CD8-positive, alpha-beta memory T cell (primary cell): ENCODE measurements around the gene TJP2. TPM values are rescaled to one million over a fixed set of nuclear protein-coding genes. Genes with fewer than 3 reads are reported as not detected.

Experiments used
- CTCF ChIA-PET: fragments of 350-600 bp; sonication (Branson Sonifier 250); formaldehyde crosslinking; loops from one replicate; lab custom pipeline; 2021; ENCODE audit warnings: antibody characterized with exemption; lab: Charles Lee
- POLR2A ChIA-PET: fragments of 350-600 bp; sonication (Branson Sonifier 250); formaldehyde crosslinking; loops from one replicate; lab custom pipeline; 2021; ENCODE audit warnings: antibody characterized with exemption; lab: Charles Lee
- DNase-seq, 5 donors: peaks; one replicate each; pipeline versions ENCODE4 v3.0.0 to v3.0.0-alpha.2; 2020 to 2022; ENCODE audit warnings: mixed read lengths in 1 of 5
- H3K27ac ChIP-seq: one replicate; pipeline ENCODE4 v1.7.0; 2013; ENCODE audit warnings: low read depth, mild to moderate bottlenecking, low read length, moderate library complexity
- H3K27me3 ChIP-seq: 2 replicates; pipeline ENCODE4 v1.7.0; 2013; ENCODE audit warnings: low read length, mild to moderate bottlenecking; ENCODE audit not compliant: insufficient read depth, poor library complexity, severe bottlenecking
- H3K36me3 ChIP-seq: 2 replicates; pipeline ENCODE4 v1.7.0; 2013; ENCODE audit warnings: mild to moderate bottlenecking, low read length, moderate library complexity; ENCODE audit not compliant: insufficient read depth
- H3K4me1 ChIP-seq: 2 replicates; pipeline ENCODE4 v1.7.0; 2013; ENCODE audit warnings: mild to moderate bottlenecking, low read length, moderate library complexity; ENCODE audit not compliant: insufficient read depth
- H3K4me3 ChIP-seq: 2 replicates; pipeline ENCODE4 v1.7.0; 2013; ENCODE audit warnings: mild to moderate bottlenecking, low read length
- H3K9me3 ChIP-seq: 2 replicates; pipeline ENCODE4 v1.7.0; 2013; ENCODE audit warnings: mild to moderate bottlenecking, low read length
- H3K27ac Mint-ChIP-seq, 8 donors: one replicate each; pipeline ENCODE4 v1.8.0; 2020 to 2021; ENCODE audit warnings: mixed read lengths in 8 of 8, mild to moderate bottlenecking in 6 of 8, inconsistent platforms in 3 of 8, moderate library complexity in 3 of 8
- H3K27me3 Mint-ChIP-seq, 2 donors: one replicate each; pipeline ENCODE4 v1.8.0; 2020 to 2021; ENCODE audit warnings: mixed read lengths in 2 of 2, mild to moderate bottlenecking in 1 of 2, moderate library complexity in 1 of 2
- H3K36me3 Mint-ChIP-seq, 3 donors: one replicate each; pipeline ENCODE4 v1.8.0; 2020 to 2021; ENCODE audit warnings: mixed read lengths in 3 of 3, inconsistent platforms in 1 of 3, mild to moderate bottlenecking in 1 of 3
- H3K4me1 Mint-ChIP-seq, 3 donors: one replicate each; pipeline ENCODE4 v1.8.0; 2020 to 2021; ENCODE audit warnings: mixed read lengths in 3 of 3, inconsistent platforms in 1 of 3, mild to moderate bottlenecking in 1 of 3
- H3K4me3 Mint-ChIP-seq, 7 donors: one replicate each; pipeline ENCODE4 v1.8.0; 2020 to 2021; ENCODE audit warnings: mixed read lengths in 7 of 7, mild to moderate bottlenecking in 6 of 7, moderate library complexity in 4 of 7, inconsistent platforms in 2 of 7
- H3K9me3 Mint-ChIP-seq, 5 donors: one replicate each; pipeline ENCODE4 v1.8.0; 2020 to 2022; ENCODE audit warnings: mixed read lengths in 5 of 5, mild to moderate bottlenecking in 3 of 5, moderate library complexity in 2 of 5, inconsistent platforms in 1 of 5
- polyA plus RNA-seq: library from polyadenylated mRNA; unstranded; fragments of 300-500 nt; fragmentation: Illumina TruSeq; gene quantifications from one replicate; pipeline ENCODE4 v1.2.3, GENCODE V29; 2021
- total RNA-seq, 2 experiments: library from RNA; stranded (reverse); gene quantifications; one replicate each; pipeline ENCODE4 v1.2.3, GENCODE V29; 2021

The TJP2 gene
- total and polyA plus RNA-seq, 3 experiments from 2014 or later: 2.1 to 20.8 (median 19.7) TPM

- Mint-ChIP-seq H3K4me1 (no peaks in the 10 kb centered on the region), H3K36me3 (peaks cover 0 to 2% (median 0%) of the 10 kb centered on the region in 3 donors), H3K27me3 (peaks cover 1 to 2% of the 10 kb centered on the region in 2 donors), H3K4me3 (no peak overlapping the region), H3K27ac (no peak overlapping the region), H3K9me3 (no peaks in the 10 kb centered on the region)
- Histone ChIP-seq H3K27me3 (no peaks in the 10 kb centered on the region), H3K36me3 (no peaks in the 10 kb centered on the region), H3K27ac (no peak overlapping the region), H3K9me3 (no peaks in the 10 kb centered on the region), H3K4me3 (no peak overlapping the region), H3K4me1 (no peaks in the 10 kb centered on the region)
- ChIA-PET CTCF (no interaction called here), POLR2A (no interaction called here)
- no peak for DNase-seq
These were observed 84.5 kb downstream of the TJP2 start for GRCh38 chr9:69258551-69258950.

DNA sequence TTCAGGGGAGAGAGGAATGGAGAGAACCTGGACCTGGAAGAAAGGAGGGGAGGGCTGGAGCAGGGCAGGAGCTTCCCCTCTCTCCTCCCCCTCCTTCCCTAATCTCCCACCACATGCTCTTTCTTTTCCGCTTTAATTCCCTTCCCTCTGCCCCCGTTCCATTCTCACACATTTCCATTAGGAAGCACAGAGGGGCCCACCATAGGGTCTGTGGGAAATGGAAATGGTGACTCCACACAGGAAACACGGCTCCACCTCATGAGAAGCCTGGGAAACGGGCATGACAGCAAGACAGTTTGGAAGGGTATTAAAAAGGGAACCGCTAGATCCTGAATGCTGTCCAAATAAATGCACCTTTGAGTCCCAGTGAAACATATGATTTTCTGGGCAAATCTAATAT is 86.1 kb downstream of the TJP2 start:
- H3K9me3 Mint-ChIP-seq: no peaks in the 10 kb centered on the region
- H3K9me3 ChIP-seq: no peaks in the 10 kb centered on the region
- no peak overlapping the region for H3K27ac ChIP-seq
- no peak overlapping the region for H3K27ac Mint-ChIP-seq
- H3K4me1 Mint-ChIP-seq: no peaks in the 10 kb centered on the region
- peaks cover 3 to 8% of the 10 kb centered on the region in 2 donors for H3K27me3 Mint-ChIP-seq
- no peaks in the 10 kb centered on the region for H3K27me3 ChIP-seq
- no peaks in the 10 kb centered on the region for H3K36me3 ChIP-seq
- ChIA-PET POLR2A (no interaction called here), CTCF (no interaction called here)
- no peak for DNase-seq
- no peaks in the 10 kb centered on the region for H3K4me1 ChIP-seq
- no peak overlapping the region for H3K4me3 Mint-ChIP-seq
- H3K36me3 Mint-ChIP-seq: no peaks in the 10 kb centered on the region
- H3K4me3 ChIP-seq: no peak overlapping the region

DNA sequence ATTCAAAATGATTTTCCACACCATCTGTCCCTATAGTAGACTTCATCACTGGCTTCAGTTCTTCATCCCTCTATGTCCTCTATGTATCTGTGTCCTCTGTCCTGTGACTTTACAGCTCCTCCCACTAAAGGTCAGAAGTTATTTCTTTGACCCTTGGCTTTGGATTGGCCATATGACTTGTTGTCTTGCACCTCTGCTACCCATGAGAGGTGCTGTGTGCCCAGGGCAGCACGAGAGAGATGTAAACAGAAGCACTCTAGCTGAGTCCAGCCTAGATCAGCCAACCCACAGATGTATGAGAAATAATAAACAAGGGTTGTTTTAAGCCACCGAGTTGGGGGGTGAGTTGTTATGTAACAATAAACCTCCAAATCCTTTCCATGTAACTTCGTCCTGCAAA is 87.6 kb downstream of the TJP2 start:
- Mint-ChIP-seq H3K4me1 (no peaks in the 10 kb centered on the region), H3K27ac (no peak overlapping the region), H3K36me3 (no peaks in the 10 kb centered on the region), H3K9me3 (no peaks in the 10 kb centered on the region), H3K27me3 (peaks cover 8 to 14% of the 10 kb centered on the region in 2 donors), H3K4me3 (no peak overlapping the region)
- no peak overlapping the region for H3K4me3 ChIP-seq
- no peaks in the 10 kb centered on the region for H3K36me3 ChIP-seq
- ChIA-PET POLR2A (no interaction called here), CTCF (no interaction called here)
- H3K9me3 ChIP-seq: no peaks in the 10 kb centered on the region
- no peaks in the 10 kb centered on the region for H3K4me1 ChIP-seq
- DNase-seq: no peak
- no peaks in the 10 kb centered on the region for H3K27me3 ChIP-seq
- H3K27ac ChIP-seq: no peak overlapping the region

DNA sequence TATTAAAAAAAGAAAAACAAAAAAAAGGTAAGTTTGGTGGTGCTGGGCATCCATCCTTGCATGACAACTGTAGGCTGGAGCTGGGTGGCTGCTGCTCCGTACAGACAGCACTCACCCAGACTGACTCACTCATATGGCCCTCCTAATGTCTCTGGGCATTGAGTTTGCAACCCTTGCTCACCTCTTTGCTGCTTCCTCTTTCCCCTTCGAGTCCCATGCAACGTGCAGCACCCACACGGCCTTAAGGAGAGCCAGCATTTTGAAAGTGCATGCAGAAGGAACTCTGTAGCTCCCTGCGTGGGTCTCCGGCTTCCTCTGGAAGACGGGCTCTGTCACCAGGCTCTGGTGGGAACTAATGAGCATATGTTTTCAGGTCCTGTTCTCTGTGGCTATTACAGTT is 90.4 kb downstream of the TJP2 start:
- CTCF ChIA-PET: no interaction called here
- Histone ChIP-seq H3K36me3 (no peaks in the 10 kb centered on the region), H3K9me3 (no peaks in the 10 kb centered on the region), H3K4me3 (no peak overlapping the region), H3K27me3 (no peaks in the 10 kb centered on the region), H3K27ac (no peak overlapping the region), H3K4me1 (no peaks in the 10 kb centered on the region)
- POLR2A ChIA-PET: no interaction called here
- H3K27ac Mint-ChIP-seq: no peak overlapping the region
- DNase-seq: no peak
- peaks cover 0 to 5% (median 0%) of the 10 kb centered on the region in 3 donors for H3K36me3 Mint-ChIP-seq
- H3K9me3 Mint-ChIP-seq: peaks cover 0 to 6% (median 0%) of the 10 kb centered on the region in 5 donors
- no peak overlapping the region for H3K4me3 Mint-ChIP-seq
- peaks cover 10 to 28% of the 10 kb centered on the region in 2 donors for H3K27me3 Mint-ChIP-seq
- no peaks in the 10 kb centered on the region for H3K4me1 Mint-ChIP-seq

DNA sequence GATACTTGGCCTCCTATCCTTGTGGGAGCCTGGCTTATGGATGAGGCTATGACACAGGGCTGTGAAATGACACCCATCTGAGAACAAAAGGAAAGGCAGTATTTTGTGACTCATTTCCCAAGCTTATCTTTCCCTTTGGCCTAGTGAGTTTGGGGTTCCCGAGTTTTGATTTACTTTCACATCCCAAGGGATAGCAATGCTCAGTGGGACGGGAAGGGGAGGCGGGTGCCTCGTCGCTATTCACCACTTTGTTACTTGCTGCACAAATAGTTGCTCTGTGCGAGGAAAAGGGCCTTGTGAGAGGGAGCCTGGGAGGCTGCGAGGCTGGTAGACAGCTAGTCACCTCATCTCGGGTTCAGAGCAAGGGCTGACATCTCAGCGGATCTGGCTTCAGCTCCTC is 91.8 kb downstream of the TJP2 start:
- H3K9me3 ChIP-seq: no peaks in the 10 kb centered on the region
- no peak overlapping the region for H3K27ac ChIP-seq
- no peaks in the 10 kb centered on the region for H3K27me3 ChIP-seq
- H3K36me3 ChIP-seq: no peaks in the 10 kb centered on the region
- CTCF ChIA-PET: no interaction called here
- H3K27me3 Mint-ChIP-seq: peaks cover 11 to 30% of the 10 kb centered on the region in 2 donors
- no peak overlapping the region for H3K4me3 Mint-ChIP-seq
- H3K4me1 Mint-ChIP-seq: no peaks in the 10 kb centered on the region
- H3K4me1 ChIP-seq: no peaks in the 10 kb centered on the region
- POLR2A ChIA-PET: no interaction called here
- no peak overlapping the region for H3K4me3 ChIP-seq
- H3K9me3 Mint-ChIP-seq: peaks cover 0 to 6% (median 0%) of the 10 kb centered on the region in 5 donors
- peaks cover 0 to 5% (median 0%) of the 10 kb centered on the region in 3 donors for H3K36me3 Mint-ChIP-seq
- DNase-seq: no peak
- H3K27ac Mint-ChIP-seq: no peak overlapping the region

DNA sequence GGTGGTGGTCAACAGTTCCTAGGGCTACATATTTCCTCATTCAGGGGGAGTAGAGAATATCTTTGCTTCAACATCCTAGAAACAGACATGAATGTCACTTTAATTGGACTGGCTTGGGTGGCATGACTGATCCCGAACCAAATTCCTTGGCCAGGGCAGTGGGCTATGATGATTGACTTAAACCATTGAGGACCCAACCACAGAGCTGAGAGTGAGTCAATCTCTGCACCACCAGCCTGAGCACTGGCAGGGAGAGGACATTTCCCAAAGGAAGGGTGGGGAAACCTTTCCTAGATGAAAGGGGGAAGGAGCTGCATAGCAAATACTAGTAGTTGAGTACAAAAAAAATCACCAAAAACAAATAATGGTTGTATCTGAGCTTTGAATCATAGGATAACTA is 98.1 kb downstream of the TJP2 start:
- Histone ChIP-seq H3K27me3 (no peaks in the 10 kb centered on the region), H3K4me3 (no peak overlapping the region), H3K27ac (no peak overlapping the region), H3K36me3 (no peaks in the 10 kb centered on the region), H3K9me3 (no peaks in the 10 kb centered on the region), H3K4me1 (no peaks in the 10 kb centered on the region)
- H3K4me3 Mint-ChIP-seq: no peak overlapping the region
- DNase-seq: no peak
- H3K27me3 Mint-ChIP-seq: peaks cover 19 to 28% of the 10 kb centered on the region in 2 donors
- CTCF ChIA-PET: no interaction called here
- H3K36me3 Mint-ChIP-seq: peaks cover 0 to 5% (median 0%) of the 10 kb centered on the region in 3 donors
- H3K27ac Mint-ChIP-seq: no peak overlapping the region
- H3K9me3 Mint-ChIP-seq: peaks cover 3 to 11% (median 6%) of the 10 kb centered on the region in 5 donors
- H3K4me1 Mint-ChIP-seq: no peaks in the 10 kb centered on the region
- POLR2A ChIA-PET: no interaction called here

DNA sequence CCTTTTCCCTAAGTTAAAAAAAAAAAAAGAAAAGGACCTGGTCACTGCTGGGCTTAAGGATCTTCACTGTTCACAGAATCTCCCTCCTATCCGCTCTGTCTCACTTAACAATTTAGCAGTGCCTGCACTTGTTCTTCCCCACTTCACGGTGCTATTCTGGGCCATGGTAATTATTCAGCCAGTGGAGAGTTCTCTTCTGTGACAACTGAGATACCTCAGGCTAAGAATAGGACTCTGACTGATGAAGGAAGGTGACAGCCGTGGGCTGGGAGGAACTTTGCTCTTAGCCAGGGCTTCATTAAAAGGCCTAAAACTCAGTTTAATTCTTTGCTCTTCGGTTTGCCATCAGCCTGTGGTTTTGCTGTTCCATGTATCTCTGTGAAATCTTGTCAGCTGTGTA is 99.1 kb downstream of the TJP2 start:
- H3K4me1 ChIP-seq: no peaks in the 10 kb centered on the region
- Mint-ChIP-seq H3K36me3 (peaks cover 0 to 9% (median 0%) of the 10 kb centered on the region in 3 donors), H3K4me3 (no peak overlapping the region), H3K27ac (no peak overlapping the region), H3K27me3 (peaks cover 18 to 28% of the 10 kb centered on the region in 2 donors), H3K4me1 (no peaks in the 10 kb centered on the region), H3K9me3 (peaks cover 3 to 15% (median 8%) of the 10 kb centered on the region in 5 donors)
- no peaks in the 10 kb centered on the region for H3K27me3 ChIP-seq
- H3K27ac ChIP-seq: no peak overlapping the region
- H3K36me3 ChIP-seq: no peaks in the 10 kb centered on the region
- ChIA-PET CTCF (no interaction called here), POLR2A (no interaction called here)
- no peak for DNase-seq
- H3K9me3 ChIP-seq: no peaks in the 10 kb centered on the region
- H3K4me3 ChIP-seq: no peak overlapping the region

DNA sequence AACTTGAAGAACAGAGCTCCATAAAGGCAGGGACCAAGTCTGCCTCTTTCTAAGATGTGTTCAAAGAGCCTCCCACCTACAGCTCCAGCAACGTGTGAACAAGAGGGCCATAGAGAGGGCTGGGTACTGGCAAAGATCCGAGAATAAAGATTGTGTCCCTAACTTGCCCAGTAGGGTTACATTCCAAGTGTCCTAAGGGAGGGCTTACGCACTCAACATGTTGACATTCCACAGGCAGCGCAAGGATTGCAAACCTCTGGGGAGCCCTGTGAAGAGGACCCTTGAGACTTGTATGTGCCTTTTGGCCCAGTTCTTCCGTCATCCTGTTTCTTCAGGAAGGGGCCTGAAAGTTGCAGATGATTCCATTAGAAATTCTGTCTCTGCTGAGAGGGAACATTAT is 102.7 kb downstream of the TJP2 start:
- CTCF ChIA-PET: no interaction called here
- no peaks in the 10 kb centered on the region for H3K4me1 ChIP-seq
- no peak overlapping the region for H3K4me3 ChIP-seq
- no peaks in the 10 kb centered on the region for H3K27me3 ChIP-seq
- no peak overlapping the region for H3K27ac ChIP-seq
- Mint-ChIP-seq H3K27me3 (peaks cover 4 to 26% of the 10 kb centered on the region in 2 donors), H3K4me1 (no peaks in the 10 kb centered on the region), H3K36me3 (peaks cover 0 to 4% (median 0%) of the 10 kb centered on the region in 3 donors), H3K4me3 (no peak overlapping the region), H3K27ac (no peak overlapping the region), H3K9me3 (peaks cover 5 to 21% (median 9%) of the 10 kb centered on the region in 5 donors)
- DNase-seq: no peak
- POLR2A ChIA-PET: no interaction called here
- H3K36me3 ChIP-seq: no peaks in the 10 kb centered on the region
- no peaks in the 10 kb centered on the region for H3K9me3 ChIP-seq
